DMS79 (cell line): ENCODE data around the gene JTB.
"Not testable (repeated sequence)": the region's sequence is repeated elsewhere in the genome, so short reads cannot be mapped to it uniquely, and the experiment has no call there.

ENCODE experiments used
- DNase-seq: peaks from one replicate; lab custom pipeline; 2025; lab: John Stamatoyannopoulos, UW

JTB gene

DNA sequence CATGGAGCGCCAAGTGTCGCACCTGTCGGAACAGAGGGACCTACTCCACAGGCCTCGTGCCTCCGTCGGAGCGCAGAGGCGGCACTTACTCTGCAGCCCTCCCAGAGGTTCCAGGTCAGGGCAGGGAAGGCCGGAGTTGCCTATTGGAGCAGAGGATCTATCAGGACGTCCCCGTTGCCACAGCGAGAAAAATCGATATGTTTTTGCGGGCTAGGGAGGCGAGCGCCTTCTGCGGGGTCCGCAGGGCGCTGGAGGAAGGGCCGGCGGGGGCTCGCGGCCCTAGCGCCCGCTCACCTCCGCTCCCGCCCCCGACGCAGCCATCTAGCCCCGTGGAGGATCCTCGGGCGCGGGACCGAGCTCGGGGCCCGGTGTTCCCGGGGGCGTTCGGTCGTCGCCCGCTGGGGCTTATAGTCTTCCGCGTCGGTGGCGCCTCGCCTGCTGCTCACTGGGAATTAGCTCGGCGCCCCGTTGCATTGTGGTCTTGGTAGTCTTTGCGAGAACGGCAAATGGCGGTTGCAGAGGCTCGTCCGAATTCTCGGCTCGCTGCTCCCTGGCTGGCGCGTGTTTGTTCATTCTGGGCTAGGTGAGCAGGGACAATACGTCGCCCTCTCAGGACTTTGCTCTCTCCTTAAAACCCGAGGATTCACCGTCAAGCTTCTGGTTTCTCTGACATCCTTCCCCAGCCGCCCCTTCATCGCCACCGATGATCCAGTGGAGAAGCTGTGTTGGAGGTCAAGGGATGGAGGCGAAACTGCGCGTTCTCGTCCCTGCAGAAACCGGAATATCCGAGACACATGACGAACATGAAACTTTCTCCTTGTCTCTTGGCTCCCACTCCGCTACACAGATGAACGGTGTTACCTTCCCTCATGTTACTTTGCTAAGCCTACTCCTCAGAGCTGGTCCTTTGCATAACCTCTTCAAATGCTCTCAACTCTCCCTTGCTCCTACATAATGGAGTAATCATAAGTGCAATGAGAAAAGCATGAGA lies at the start of gene JTB:
Gene JTB (minus strand): TSS at position 425 of the 991 bp plus-strand sequence. CDS start 422 bp downstream, at position 3.
- peak; percentile 69 for DNase-seq

GRCh38 chr1:154019940-154020339 lies 42.5 kb upstream of the JTB start:
- no peak for DNase-seq

DNA sequence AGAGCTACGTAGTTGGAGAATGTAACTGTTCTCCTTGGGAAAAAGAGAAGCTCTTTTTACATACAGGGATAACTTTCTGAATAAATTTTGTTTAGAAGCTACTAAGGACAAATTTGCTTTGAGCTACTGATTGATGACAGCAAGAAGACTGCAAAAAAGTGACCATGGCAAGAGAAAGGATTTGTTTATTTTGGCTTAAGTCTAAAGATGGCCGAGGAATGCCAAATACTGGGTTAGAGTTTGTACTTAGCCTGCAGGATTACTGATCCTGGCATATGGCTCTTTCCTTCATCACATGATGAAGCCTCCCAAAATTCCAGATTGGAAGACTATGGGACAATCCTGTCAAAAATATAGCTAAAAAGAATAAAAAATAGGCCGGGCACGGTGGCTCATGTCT lies 41.8 kb upstream of the JTB start:
- no peak for DNase-seq

DNA sequence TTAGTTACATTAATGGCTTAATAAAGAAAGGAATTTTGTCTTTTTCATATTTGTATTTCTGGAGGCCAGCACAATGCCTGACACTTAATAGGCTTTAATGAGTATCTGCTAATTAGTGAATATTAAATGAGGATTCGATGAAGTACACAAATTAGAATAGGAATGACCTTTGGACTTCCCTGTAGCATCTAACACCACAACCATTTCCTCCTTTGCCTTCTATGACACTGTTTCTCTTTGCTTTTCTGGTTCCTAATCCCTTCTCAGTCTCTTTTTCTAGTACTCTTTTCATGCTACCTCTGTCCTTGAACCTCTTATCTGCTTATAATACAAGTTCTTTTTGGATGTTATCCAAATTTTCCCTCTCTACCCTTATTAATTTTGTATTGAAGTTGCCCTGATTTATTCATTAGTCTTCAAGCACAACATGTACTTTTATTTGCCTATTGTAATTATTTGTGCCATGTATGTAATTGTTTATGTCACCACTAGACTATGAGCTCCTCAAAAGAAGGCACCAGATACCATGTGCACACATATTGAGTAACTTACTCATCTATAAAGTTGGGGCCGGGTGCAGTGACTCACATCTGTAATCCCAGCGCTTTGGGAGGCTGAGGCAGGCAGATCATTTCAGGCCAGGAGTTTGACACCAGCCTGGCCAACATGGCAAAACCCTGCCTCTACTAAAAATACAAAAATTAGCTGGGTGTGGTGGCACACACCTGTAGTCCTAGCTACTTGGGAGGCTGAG lies 36.9 kb upstream of the JTB start:
- peak; percentile 34 for DNase-seq

- not testable (repeated sequence) for DNase-seq
Observed at GRCh38 chr1:154012543-154012942, 35.1 kb upstream of the JTB start.

DNA sequence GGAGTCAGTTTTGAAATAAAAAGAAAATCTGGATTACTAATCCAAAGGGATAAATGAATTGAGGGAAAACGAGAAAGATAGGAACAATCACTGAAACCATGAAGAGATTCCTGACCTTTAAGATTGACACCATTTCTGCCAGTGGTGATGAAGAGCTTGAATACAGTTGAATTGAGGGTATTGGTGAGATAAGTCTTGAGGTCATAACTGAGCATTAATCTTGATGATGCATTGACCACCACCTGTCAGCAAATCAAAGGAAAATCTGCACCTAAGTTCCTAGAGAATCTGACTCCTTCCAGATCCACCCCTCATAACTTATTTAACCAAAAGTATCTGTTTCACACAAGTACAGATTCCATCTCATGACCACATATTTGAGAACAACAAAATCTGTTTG lies 34.7 kb upstream of the JTB start:
- no peak for DNase-seq

- no peak for DNase-seq
Observed at GRCh38 chr1:154006136-154006535, 28.7 kb upstream of the JTB start.

DNA sequence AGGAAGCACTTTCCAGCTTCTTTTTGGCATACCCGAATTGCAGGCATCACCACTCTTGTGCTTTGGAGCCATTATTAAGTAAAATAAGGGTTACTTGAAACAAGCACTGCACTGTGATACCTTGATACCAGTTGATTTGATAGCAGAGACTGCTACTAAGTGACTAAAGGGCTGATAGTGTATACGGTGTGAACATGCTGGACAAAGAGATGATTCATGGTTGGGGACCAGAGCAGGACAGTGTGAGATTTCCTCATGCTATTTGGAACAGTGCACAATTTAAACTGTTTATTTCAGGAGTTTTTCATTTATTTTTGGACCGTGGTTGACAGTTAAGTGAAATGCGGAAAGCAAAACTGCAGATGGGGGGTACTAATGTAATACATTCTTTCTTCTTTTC lies 22.9 kb upstream of the JTB start:
- DNase-seq = no peak

DNA sequence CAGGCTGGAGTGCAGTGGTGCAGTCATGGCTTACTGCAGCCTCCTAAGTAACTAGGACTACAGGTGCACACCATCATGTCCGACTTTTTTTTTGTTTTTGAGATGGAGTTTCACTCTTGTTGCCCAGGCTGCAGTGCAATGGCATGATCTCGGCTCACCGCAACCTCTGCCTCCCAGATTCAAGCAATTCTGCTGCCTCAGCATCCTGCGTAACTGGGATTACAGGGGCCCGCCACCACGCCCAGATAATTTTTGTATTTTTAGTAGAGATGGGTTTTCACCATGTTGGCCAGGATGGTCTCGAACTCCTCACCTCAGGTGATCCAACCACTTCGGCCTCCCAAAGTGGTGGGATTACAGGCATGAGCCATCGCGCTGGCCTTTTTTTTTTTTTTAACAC lies 19.4 kb upstream of the JTB start:
- DNase-seq = not testable (repeated sequence)

GRCh38 chr1:153995640-153996039 lies 18.2 kb upstream of the JTB start:
- no peak for DNase-seq

GRCh38 chr1:153995202-153995601 lies 17.7 kb upstream of the JTB start:
- DNase-seq = no peak

DNA sequence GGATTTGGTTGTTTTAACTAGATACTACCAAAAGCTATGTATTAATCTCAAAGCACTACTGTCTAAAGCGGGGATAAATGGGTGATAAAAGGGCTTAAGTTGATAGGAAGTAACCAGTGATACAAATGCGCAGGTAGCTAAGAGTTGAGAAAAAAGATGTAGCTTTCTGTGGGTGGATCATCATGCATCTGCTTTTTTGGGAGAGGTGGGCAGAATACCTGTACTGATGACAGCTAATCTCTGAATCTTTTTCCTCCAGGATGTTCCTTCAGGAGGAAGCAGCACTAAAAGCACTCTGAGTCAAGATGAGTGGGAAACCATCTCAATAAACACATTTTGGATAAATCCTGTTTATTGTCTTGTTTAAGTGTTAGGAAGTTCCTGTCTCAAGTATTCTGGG lies 14.3 kb upstream of the JTB start:
- no peak for DNase-seq

DNA sequence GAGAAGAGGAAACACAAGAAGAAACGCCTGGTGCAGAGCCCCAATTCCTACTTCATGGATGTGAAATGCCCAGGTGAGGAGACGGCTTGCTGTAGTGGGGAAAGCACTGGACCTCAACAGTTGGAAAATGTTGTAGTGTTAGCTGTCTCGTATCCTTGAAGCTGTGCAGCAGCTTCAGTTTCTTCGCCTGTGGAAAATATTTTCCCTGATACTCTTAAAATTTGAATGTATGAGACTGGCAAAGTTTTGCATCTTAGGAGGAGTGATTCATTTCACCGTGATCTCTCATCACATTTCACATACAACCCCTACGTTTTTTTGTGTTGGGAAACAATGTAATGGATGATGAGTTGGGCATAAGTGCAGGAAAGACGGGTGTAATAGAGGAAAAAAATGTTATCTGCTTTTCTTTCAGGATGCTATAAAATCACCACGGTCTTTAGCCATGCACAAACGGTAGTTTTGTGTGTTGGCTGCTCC lies 13.7 kb upstream of the JTB start:
- no peak for DNase-seq

DNA sequence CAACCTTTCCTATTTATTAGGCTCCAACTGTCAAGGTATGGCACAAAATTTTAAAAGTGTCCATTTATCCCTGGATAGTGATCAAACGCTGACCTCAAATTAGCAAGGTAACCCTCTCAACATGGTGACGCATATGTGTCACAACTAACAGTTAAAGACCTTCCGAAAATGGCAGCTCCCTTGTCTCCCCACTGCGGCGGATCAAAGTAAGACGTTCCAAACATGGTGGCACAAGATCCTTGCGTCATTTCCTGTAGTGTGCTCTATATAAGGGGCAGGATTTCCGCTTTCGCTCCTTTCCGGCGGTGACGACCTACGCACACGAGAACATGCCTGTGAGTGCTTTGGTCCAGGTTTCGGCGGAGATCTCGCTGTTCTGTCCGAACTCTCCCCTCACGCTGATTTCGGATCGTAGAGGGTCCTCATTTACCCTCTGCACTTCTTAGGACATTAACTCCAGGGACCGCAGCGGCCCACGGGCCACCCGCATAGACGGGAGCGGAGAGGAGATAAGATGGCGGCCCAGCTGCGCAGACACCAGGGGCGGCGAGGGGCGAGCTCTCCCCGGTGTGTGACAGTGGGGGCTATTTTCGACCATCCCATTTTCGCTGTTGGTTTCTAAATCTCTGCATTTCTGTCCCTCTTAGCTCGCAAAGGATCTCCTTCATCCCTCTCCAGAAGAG lies 13.1 kb upstream of the JTB start, which contains the start of gene RPS27:
Gene RPS27 (plus strand): TSS at position 295 of the 683 bp plus-strand sequence. CDS start 35 bp downstream, at position 330.
- DNase-seq = peak; percentile 95

DNA sequence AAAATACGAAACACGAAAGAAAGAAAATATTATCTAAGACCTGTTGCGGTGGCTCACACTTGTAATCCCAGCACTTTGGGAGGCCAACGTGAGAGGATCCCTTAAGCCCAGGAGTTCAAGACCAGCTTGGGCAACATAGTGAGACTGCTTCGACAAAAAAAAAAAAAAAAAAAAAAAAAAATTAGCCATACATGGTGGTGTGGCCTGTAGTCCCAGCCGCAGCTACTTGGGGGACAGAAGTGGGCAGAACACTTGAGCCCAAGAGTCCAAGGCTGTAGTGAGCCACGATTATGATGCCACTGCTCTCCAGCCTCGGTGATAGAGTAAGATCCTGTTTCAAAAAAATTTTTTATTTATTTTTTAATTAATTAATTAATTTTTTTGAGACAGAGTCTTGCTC lies 10.1 kb upstream of the JTB start:
- DNase-seq = no peak

- peak; percentile 59 for DNase-seq
Observed at GRCh38 chr1:153985941-153986761, 8.7 kb upstream of the JTB start, which contains the start of gene RAB13. Gene RAB13 (minus strand): TSS chr1:153986339. CDS start chr1:153986236, 103 bp downstream.

GRCh38 chr1:153985341-153985912 lies 8.0 kb upstream of the JTB start:
- no peak for DNase-seq

GRCh38 chr1:153984123-153984894 lies 6.8 kb upstream of the JTB start:
- DNase-seq = no peak

DNA sequence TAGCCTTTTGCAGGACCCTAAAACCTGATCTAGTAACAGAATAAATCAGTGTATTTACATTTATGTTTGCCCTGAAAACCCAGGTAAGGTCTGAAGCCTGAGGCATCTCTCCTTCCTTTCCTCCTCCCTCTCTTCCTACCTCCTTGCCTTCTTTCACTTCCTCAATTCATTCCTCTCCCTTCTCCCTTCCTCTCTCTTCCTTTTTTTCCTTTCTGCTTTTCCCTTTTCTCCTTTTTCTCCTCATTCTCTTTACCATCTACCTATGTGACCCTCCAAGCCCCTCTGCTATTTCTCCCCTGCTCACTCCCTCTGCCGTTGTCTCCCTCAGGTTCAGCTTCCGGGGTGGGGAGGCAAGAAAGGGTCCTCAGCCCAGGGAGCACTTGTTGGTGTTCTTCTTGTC lies 4.3 kb upstream of the JTB start:
- not testable (repeated sequence) for DNase-seq

- not testable (repeated sequence) for DNase-seq
Observed at GRCh38 chr1:153979091-153979490, 1.6 kb upstream of the JTB start.
